ENCODE data around the gene CPSF7. TPM values are rescaled to one million over a fixed set of nuclear protein-coding genes. Genes with fewer than 3 reads are reported as not detected.

CPSF7 gene
- total RNA-seq, 1 experiment from 2014 or later: 123 TPM

- Histone ChIP-seq H3K4me3 (ENCODE audit: low read depth, low read length) (no peak overlapping the region), H3K9me3 (no peaks in the 10 kb centered on the region), H3K36me3 (ENCODE audit: control insufficient read depth, insufficient read depth, low read length) (peaks cover 3% of the 10 kb centered on the region; the same call in 1 of the 2 replicates), H3K4me1 (0 out of 2 replicates have a peak, but pooled peaks cover 3% of the 10 kb centered on the region), H3K27me3 (replicated peaks; ENCODE audit: control insufficient read depth, insufficient read depth, low read length) (no peaks in the 10 kb centered on the region)
- BruUV-seq (replicated peaks): no TSS peak
- ChIA-PET POLR2A (no interaction called here), CTCF (interaction anchor here (0.6 to 5.2 kb wide), 2 partner anchors 28 to 534 kb away, joined by 3 to 41 read pairs; no protein-coding TSS in a partner anchor)
- Mint-ChIP-seq H3K4me3 (ENCODE audit: unreplicated experiment) (peak overlapping the region; percentile 87), H3K36me3 (ENCODE audit: insufficient read depth, unreplicated experiment) (peaks cover 74% of the 10 kb centered on the region), H3K27me3 (ENCODE audit: insufficient read depth, unreplicated experiment) (no peaks in the 10 kb centered on the region), H3K27ac (ENCODE audit: unreplicated experiment) (peak overlapping the region; percentile 93), H3K4me1 (ENCODE audit: low read depth, unreplicated experiment) (no peaks in the 10 kb centered on the region), H3K9me3 (ENCODE audit: unreplicated experiment) (no peaks in the 10 kb centered on the region)
- TF ChIP-seq, protein P1, sequence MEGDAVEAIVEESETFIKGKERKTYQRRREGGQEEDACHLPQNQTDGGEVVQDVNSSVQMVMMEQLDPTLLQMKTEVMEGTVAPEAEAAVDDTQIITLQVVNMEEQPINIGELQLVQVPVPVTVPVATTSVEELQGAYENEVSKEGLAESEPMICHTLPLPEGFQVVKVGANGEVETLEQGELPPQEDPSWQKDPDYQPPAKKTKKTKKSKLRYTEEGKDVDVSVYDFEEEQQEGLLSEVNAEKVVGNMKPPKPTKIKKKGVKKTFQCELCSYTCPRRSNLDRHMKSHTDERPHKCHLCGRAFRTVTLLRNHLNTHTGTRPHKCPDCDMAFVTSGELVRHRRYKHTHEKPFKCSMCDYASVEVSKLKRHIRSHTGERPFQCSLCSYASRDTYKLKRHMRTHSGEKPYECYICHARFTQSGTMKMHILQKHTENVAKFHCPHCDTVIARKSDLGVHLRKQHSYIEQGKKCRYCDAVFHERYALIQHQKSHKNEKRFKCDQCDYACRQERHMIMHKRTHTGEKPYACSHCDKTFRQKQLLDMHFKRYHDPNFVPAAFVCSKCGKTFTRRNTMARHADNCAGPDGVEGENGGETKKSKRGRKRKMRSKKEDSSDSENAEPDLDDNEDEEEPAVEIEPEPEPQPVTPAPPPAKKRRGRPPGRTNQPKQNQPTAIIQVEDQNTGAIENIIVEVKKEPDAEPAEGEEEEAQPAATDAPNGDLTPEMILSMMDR (IDR thresholded peaks at IDR 0.05; ENCODE audit: insufficient read depth in 1 of 2, low read depth in 1 of 2, low read length in 1 of 2, severe bottlenecking in 1 of 2, unreplicated experiment in 1 of 2): no peak
- intact Hi-C loops (cut with micrococcal nuclease; ENCODE audit: unreplicated experiment): no loop called here
- no peak for DNase-seq
Observed at GRCh38 chr11:61364012-61364675, 65.6 kb downstream of the CPSF7 start.

DNA sequence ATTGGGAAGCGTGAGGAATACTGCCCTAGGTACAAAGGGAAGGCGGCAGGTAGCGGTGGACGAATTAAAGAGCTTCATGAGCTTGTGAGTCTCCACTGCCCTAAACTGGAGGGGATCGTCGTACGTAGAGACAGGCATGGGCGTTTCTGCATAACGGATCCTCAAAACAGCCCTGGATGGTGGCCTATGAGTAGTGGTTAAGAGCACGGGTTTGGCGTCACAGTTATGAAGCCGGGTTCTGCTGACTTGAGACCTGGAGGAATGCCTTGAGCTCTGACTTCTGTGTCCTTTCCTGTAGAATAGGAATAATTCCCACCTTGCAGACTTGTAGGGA lies 67.3 kb downstream of the CPSF7 start:
- ChIA-PET POLR2A (interaction anchor here (0.5 to 2.7 kb wide), 15 partner anchors 16 to 1797 kb away, joined by 3 to 22 read pairs (median 7); partner anchors contain the start of genes CPSF7, DDB1, SDHAF2 and TKFC), CTCF (interaction anchor here (0.6 to 5.2 kb wide), 6 partner anchors 23 to 67 kb away, joined by 3 to 41 read pairs (median 6); partner anchors contain the start of genes CPSF7, SDHAF2 and TMEM216)
- TSS peak; percentile 81 for BruUV-seq (replicated peaks)
- Mint-ChIP-seq H3K27ac (ENCODE audit: unreplicated experiment) (peak overlapping the region; percentile 93), H3K27me3 (ENCODE audit: insufficient read depth, unreplicated experiment) (no peaks in the 10 kb centered on the region), H3K36me3 (ENCODE audit: insufficient read depth, unreplicated experiment) (peaks cover 57% of the 10 kb centered on the region), H3K4me3 (ENCODE audit: unreplicated experiment) (peak overlapping the region; percentile 87), H3K4me1 (ENCODE audit: low read depth, unreplicated experiment) (no peaks in the 10 kb centered on the region), H3K9me3 (ENCODE audit: unreplicated experiment) (no peaks in the 10 kb centered on the region)
- DNase-seq: peak in 1 of 2 experiments; percentile 39
- TF ChIP-seq, protein P1 (IDR thresholded peaks at IDR 0.05; ENCODE audit: insufficient read depth in 1 of 2, low read depth in 1 of 2, low read length in 1 of 2, severe bottlenecking in 1 of 2, unreplicated experiment in 1 of 2): no peak
- intact Hi-C loops (cut with micrococcal nuclease; ENCODE audit: unreplicated experiment): loop anchor here (1.0 kb wide), 3 partner anchors 23 to 30 kb away; partner anchors contain the start of genes DDB1, TKFC and TMEM216
- Histone ChIP-seq H3K36me3 (ENCODE audit: control insufficient read depth, insufficient read depth, low read length) (peaks cover 3% of the 10 kb centered on the region; the same call in 1 of the 2 replicates), H3K4me3 (ENCODE audit: low read depth, low read length) (peak overlapping the region; percentile 72), H3K27me3 (replicated peaks; ENCODE audit: control insufficient read depth, insufficient read depth, low read length) (no peaks in the 10 kb centered on the region), H3K4me1 (0 out of 2 replicates have a peak, but pooled peaks cover 3% of the 10 kb centered on the region), H3K9me3 (no peaks in the 10 kb centered on the region)

GRCh38 chr11:61361741-61362541 lies 67.8 kb downstream of the CPSF7 start, which contains the start of the genes CYB561A3 and TMEM138:
Gene CYB561A3, minus strand, starts transcription at chr11:61361882. Its CDS starts 5,169 bp downstream, at chr11:61356713.
Gene TMEM138, plus strand, starts transcription at chr11:61362374. Its CDS starts 2,017 bp downstream, at chr11:61364391.
- TF ChIP-seq, protein P1 (IDR thresholded peaks at IDR 0.05; ENCODE audit: insufficient read depth in 1 of 2, low read depth in 1 of 2, low read length in 1 of 2, severe bottlenecking in 1 of 2, unreplicated experiment in 1 of 2): no peak
- intact Hi-C loops (cut with micrococcal nuclease; ENCODE audit: unreplicated experiment): loop anchor here (1.0 kb wide), 3 partner anchors 23 to 30 kb away; partner anchors contain the start of genes DDB1, TKFC and TMEM216
- Histone ChIP-seq H3K36me3 (ENCODE audit: control insufficient read depth, insufficient read depth, low read length) (peaks cover 3% of the 10 kb centered on the region; the same call in 1 of the 2 replicates), H3K9me3 (no peaks in the 10 kb centered on the region), H3K4me1 (0 out of 2 replicates have a peak, but pooled peaks cover 3% of the 10 kb centered on the region), H3K4me3 (ENCODE audit: low read depth, low read length) (peak within 1 kb of the TSS; percentile 72), H3K27me3 (replicated peaks; ENCODE audit: control insufficient read depth, insufficient read depth, low read length) (no peaks in the 10 kb centered on the region)
- H3K27me3 Mint-ChIP-seq (ENCODE audit: insufficient read depth, unreplicated experiment): no peaks in the 10 kb centered on the region
- CTCF ChIA-PET: interaction anchor here (0.6 to 5.2 kb wide), 7 partner anchors 20 to 67 kb away, joined by 3 to 41 read pairs (median 6); partner anchors contain the start of genes CPSF7, SDHAF2 and TMEM216
- H3K36me3 Mint-ChIP-seq (ENCODE audit: insufficient read depth, unreplicated experiment): peaks cover 52% of the 10 kb centered on the region
- no peaks in the 10 kb centered on the region for H3K4me1 Mint-ChIP-seq (ENCODE audit: low read depth, unreplicated experiment)
- peak; percentile 94 to 96 for DNase-seq
- H3K27ac Mint-ChIP-seq (ENCODE audit: unreplicated experiment): peak within 1 kb of the TSS; percentile 93
- POLR2A ChIA-PET: interaction anchor here (0.6 to 2.7 kb wide), 23 partner anchors 9 to 191 kb away, joined by 3 to 22 read pairs (median 5); partner anchors contain the start of genes CPSF7, DDB1, SDHAF2 and TKFC
- no TSS peak for BruUV-seq (replicated peaks)
- peak within 1 kb of the TSS; percentile 87 for H3K4me3 Mint-ChIP-seq (ENCODE audit: unreplicated experiment)
- no peaks in the 10 kb centered on the region for H3K9me3 Mint-ChIP-seq (ENCODE audit: unreplicated experiment)

All from Caco-2 (cell line).